ENCODE data around the gene ERG. TPM values are rescaled to one million over a fixed set of nuclear protein-coding genes. Genes with fewer than 3 reads are reported as not detected.

The ERG gene
- polyA plus RNA-seq, 1 donor from 2014 or later = not detected

- Histone ChIP-seq H3K4me3 (ENCODE audit: low read length) (no peak overlapping the region), H3K9me3 (ENCODE audit: low read length) (no peaks in the 10 kb centered on the region), H3K9ac (ENCODE audit: low read length) (no peak overlapping the region), H3K27ac (ENCODE audit: low read length) (no peak overlapping the region), H3K79me2 (replicated peaks; ENCODE audit: insufficient read depth, low read length) (no peaks in the 10 kb centered on the region), H3K36me3 (ENCODE audit: insufficient read depth, low read length) (no peaks in the 10 kb centered on the region), H3F3A (ENCODE audit: insufficient read depth, low read length, poor library complexity, severe bottlenecking) (no peaks in the 10 kb centered on the region), H3K27me3 (ENCODE audit: insufficient read depth, low read depth, low read length) (no peaks in the 10 kb centered on the region), H2AFZ (ENCODE audit: low read depth, low read length) (no peak overlapping the region), H3K9me2 (ENCODE audit: insufficient read depth, low read length) (no peaks in the 10 kb centered on the region), H4K20me1 (ENCODE audit: insufficient read depth) (no peaks in the 10 kb centered on the region), H3K4me2 (ENCODE audit: low read length) (no peak overlapping the region)
- TF ChIP-seq RAD21 (conservative IDR thresholded peaks at IDR 0.05) (no peak), CTCF (IDR thresholded peaks at IDR 0.05; ENCODE audit: poor library complexity, severe bottlenecking) (no peak), EP300 (conservative IDR thresholded peaks at IDR 0.05; ENCODE audit: poor library complexity, severe bottlenecking) (no peak), MXI1 (conservative IDR thresholded peaks at IDR 0.05; ENCODE audit: poor library complexity, severe bottlenecking) (no peak), REST (IDR thresholded peaks at IDR 0.05; ENCODE audit: borderline replicate concordance) (no peak), EZH2 (IDR thresholded peaks at IDR 0.05; ENCODE audit: borderline replicate concordance, insufficient read depth, low read length, poor library complexity, severe bottlenecking) (no peak), POLR2AphosphoS5 (IDR thresholded peaks at IDR 0.05) (no peak), SMC3 (conservative IDR thresholded peaks at IDR 0.05; ENCODE audit: poor library complexity) (no peak), TAF1 (IDR thresholded peaks at IDR 0.05; ENCODE audit: low read depth) (no peak)
Measured at GRCh38 chr21:38401191-38401926, 96.9 kb downstream of the ERG start.

- H3K27ac ChIP-seq (ENCODE audit: low read length) = no peak overlapping the region
- no peaks in the 10 kb centered on the region for H4K20me1 ChIP-seq (ENCODE audit: insufficient read depth)
- no peak overlapping the region for H3K4me2 ChIP-seq (ENCODE audit: low read length)
- H3K9me2 ChIP-seq (ENCODE audit: insufficient read depth, low read length) = no peaks in the 10 kb centered on the region
- H3K9ac ChIP-seq (ENCODE audit: low read length) = no peak overlapping the region
- H2AFZ ChIP-seq (ENCODE audit: low read depth, low read length) = no peak overlapping the region
- no peaks in the 10 kb centered on the region for H3K9me3 ChIP-seq (ENCODE audit: low read length)
- H3K27me3 ChIP-seq (ENCODE audit: insufficient read depth, low read depth, low read length) = no peaks in the 10 kb centered on the region
- no peaks in the 10 kb centered on the region for H3K36me3 ChIP-seq (ENCODE audit: insufficient read depth, low read length)
- TF ChIP-seq POLR2AphosphoS5 (IDR thresholded peaks at IDR 0.05) = no peak
- TF ChIP-seq EZH2 (IDR thresholded peaks at IDR 0.05; ENCODE audit: borderline replicate concordance, insufficient read depth, low read length, poor library complexity, severe bottlenecking) = no peak
- TF ChIP-seq REST (IDR thresholded peaks at IDR 0.05; ENCODE audit: borderline replicate concordance) = no peak
- no peak for TF ChIP-seq EP300 (conservative IDR thresholded peaks at IDR 0.05; ENCODE audit: poor library complexity, severe bottlenecking)
- no peak for TF ChIP-seq TAF1 (IDR thresholded peaks at IDR 0.05; ENCODE audit: low read depth)
- TF ChIP-seq CTCF (IDR thresholded peaks at IDR 0.05; ENCODE audit: poor library complexity, severe bottlenecking) = no peak
- no peak for TF ChIP-seq MXI1 (conservative IDR thresholded peaks at IDR 0.05; ENCODE audit: poor library complexity, severe bottlenecking)
- no peak for TF ChIP-seq SMC3 (conservative IDR thresholded peaks at IDR 0.05; ENCODE audit: poor library complexity)
- no peak for TF ChIP-seq RAD21 (conservative IDR thresholded peaks at IDR 0.05)
- no peaks in the 10 kb centered on the region for H3K79me2 ChIP-seq (replicated peaks; ENCODE audit: insufficient read depth, low read length)
- H3K4me3 ChIP-seq (ENCODE audit: low read length) = no peak overlapping the region
- no peaks in the 10 kb centered on the region for H3F3A ChIP-seq (ENCODE audit: insufficient read depth, low read length, poor library complexity, severe bottlenecking)
Measured at GRCh38 chr21:38400195-38400919, 97.9 kb downstream of the ERG start.
